H9 (cell line): Measurements from ENCODE around the gene ERP27. TPM values are rescaled to one million over a fixed set of nuclear protein-coding genes. Genes with fewer than 3 reads are reported as not detected.

Source experiments
- DNase-seq: peaks from one replicate; pipeline ENCODE4 v3.0.0-alpha.2; 2017
- H2AFZ ChIP-seq: one replicate; pipeline ENCODE4 v1.6.1; 2013; ENCODE audit warnings: mild to moderate bottlenecking, low read length, control low read depth, moderate library complexity
- H2AK5ac ChIP-seq: 2 replicates; pipeline ENCODE4 v1.6.1; 2013; ENCODE audit warnings: low read length, control low read depth, mixed read lengths; ENCODE audit not compliant: insufficient read length
- H2BK120ac ChIP-seq: one replicate; pipeline ENCODE4 v1.6.1; 2013; ENCODE audit warnings: low read depth, mild to moderate bottlenecking, low read length, control low read depth, inconsistent platforms; ENCODE audit not compliant: poor library complexity, severe bottlenecking
- H2BK12ac ChIP-seq: 2 replicates; pipeline ENCODE4 v1.6.1; 2013; ENCODE audit warnings: low read length, control low read depth, mixed read lengths, low read depth; ENCODE audit not compliant: insufficient read length
- H2BK15ac ChIP-seq: 2 replicates; pipeline ENCODE4 v1.6.1; 2013; ENCODE audit warnings: low read depth, low read length, control low read depth
- H2BK20ac ChIP-seq: one replicate; pipeline ENCODE4 v1.6.1; 2013; ENCODE audit warnings: low read depth, mild to moderate bottlenecking, low read length, control low read depth, inconsistent platforms; ENCODE audit not compliant: poor library complexity, severe bottlenecking
- H2BK5ac ChIP-seq: 2 replicates; pipeline ENCODE4 v1.6.1; 2013; ENCODE audit warnings: low read length, control low read depth, mixed read lengths; ENCODE audit not compliant: insufficient read length
- H3K14ac ChIP-seq: 2 replicates; pipeline ENCODE4 v1.6.1; 2013; ENCODE audit warnings: low read length, control low read depth; ENCODE audit not compliant: insufficient read depth
- H3K18ac ChIP-seq: 2 replicates; pipeline ENCODE4 v1.6.1; 2013; ENCODE audit warnings: low read depth, mild to moderate bottlenecking, mixed read lengths, low read length, control low read depth; ENCODE audit not compliant: insufficient read length
- H3K23ac ChIP-seq: 2 replicates; pipeline ENCODE4 v1.6.1; 2013; ENCODE audit warnings: low read length, control low read depth, mixed read lengths, low read depth; ENCODE audit not compliant: insufficient read length
- H3K23me2 ChIP-seq: 2 replicates; pipeline ENCODE4 v1.6.1; 2013; ENCODE audit warnings: low read depth, mild to moderate bottlenecking, mixed read lengths, low read length, control low read depth; ENCODE audit not compliant: insufficient read length, poor library complexity, severe bottlenecking
- H3K27ac ChIP-seq: 2 replicates; pipeline ENCODE4 v1.5.1; 2013; ENCODE audit warnings: low read length, control low read depth, mixed read lengths, low read depth; ENCODE audit not compliant: insufficient read length
- H3K27me3 ChIP-seq: 2 replicates; pipeline ENCODE4 v1.6.1; 2013; ENCODE audit warnings: low read length, control low read depth, inconsistent platforms; ENCODE audit not compliant: insufficient read depth
- H3K4ac ChIP-seq: 2 replicates; pipeline ENCODE4 v1.6.1; 2013; ENCODE audit warnings: low read depth, mild to moderate bottlenecking, control low read depth, inconsistent platforms, low read length, moderate library complexity
- H3K4me1 ChIP-seq: 2 replicates; pipeline ENCODE4 v1.6.1; 2013; ENCODE audit warnings: low read length, control low read depth, inconsistent platforms; ENCODE audit not compliant: insufficient read depth
- H3K4me2 ChIP-seq: 2 replicates; pipeline ENCODE4 v1.6.1; 2013; ENCODE audit warnings: low read length, control low read depth, mixed read lengths; ENCODE audit not compliant: insufficient read length, insufficient read depth
- H3K56ac ChIP-seq: 2 replicates; pipeline ENCODE4 v1.6.1; 2013; ENCODE audit warnings: low read depth, mild to moderate bottlenecking, mixed read lengths, low read length, control low read depth; ENCODE audit not compliant: insufficient read length
- H3K79me1 ChIP-seq: 2 replicates; pipeline ENCODE4 v1.6.1; 2013; ENCODE audit warnings: low read depth, mild to moderate bottlenecking, moderate library complexity, low read length, control low read depth, inconsistent platforms; ENCODE audit not compliant: insufficient read depth, poor library complexity, severe bottlenecking
- H3K79me2 ChIP-seq: 2 replicates; pipeline ENCODE4 v1.6.1; 2013; ENCODE audit warnings: low read length, control low read depth, inconsistent platforms; ENCODE audit not compliant: insufficient read depth
- H3K9ac ChIP-seq: 2 replicates; pipeline ENCODE4 v1.6.1; 2013; ENCODE audit warnings: low read length, control low read depth, mixed read lengths; ENCODE audit not compliant: insufficient read length; ENCODE audit errors: extremely low read depth
- H3K9me3 ChIP-seq: one replicate; pipeline ENCODE4 v1.6.1; 2013; ENCODE audit warnings: low read depth, low read length, inconsistent platforms; ENCODE audit not compliant: control insufficient read depth
- H3T11ph ChIP-seq: one replicate; pipeline ENCODE4 v1.6.1; 2013; ENCODE audit warnings: mild to moderate bottlenecking, low read length, control low read depth, inconsistent platforms
- H4K20me1 ChIP-seq: one replicate; pipeline ENCODE4 v1.6.1; 2013; ENCODE audit not compliant: control insufficient read depth, insufficient read length, insufficient read depth
- H4K5ac ChIP-seq: 2 replicates; pipeline ENCODE4 v1.6.1; 2013; ENCODE audit warnings: low read depth, mild to moderate bottlenecking, mixed read lengths, low read length, control low read depth; ENCODE audit not compliant: insufficient read length
- H4K8ac ChIP-seq: replicated peaks from 2 replicates; pipeline ENCODE4 v1.6.1; 2013; ENCODE audit warnings: low read length, control low read depth, mixed read lengths, low read depth; ENCODE audit not compliant: insufficient read length
- H4K91ac ChIP-seq: 2 replicates; pipeline ENCODE4 v1.6.1; 2013; ENCODE audit warnings: low read depth, mild to moderate bottlenecking, moderate library complexity, mixed read lengths, low read length, control low read depth; ENCODE audit not compliant: insufficient read length
- H3K27ac Mint-ChIP-seq, 3 experiments: 2 replicates in 2 of 3; 3 replicates in 1 of 3; pipeline ENCODE4 v1.8.0; 2020 to 2021; ENCODE audit warnings: mixed read lengths in 3 of 3, mild to moderate bottlenecking in 1 of 3, moderate library complexity in 1 of 3
- H3K27me3 Mint-ChIP-seq: 2 replicates; pipeline ENCODE4 v1.8.0; 2021; ENCODE audit warnings: low read depth, mild to moderate bottlenecking, moderate library complexity, mixed read lengths
- H3K36me3 Mint-ChIP-seq, 3 experiments: 2 replicates in 2 of 3; 3 replicates in 1 of 3; pipeline ENCODE4 v1.8.0; 2020 to 2021; ENCODE audit warnings: low read depth in 3 of 3, mixed read lengths in 3 of 3; ENCODE audit not compliant: insufficient read depth in 1 of 3
- H3K4me1 Mint-ChIP-seq, 2 experiments: 2 replicates each; pipeline ENCODE4 v1.8.0; 2020; ENCODE audit warnings: mixed read lengths in 2 of 2
- H3K4me3 Mint-ChIP-seq, 2 experiments: 2 replicates in 1 of 2; 3 replicates in 1 of 2; pipeline ENCODE4 v1.8.0; 2020 to 2021; ENCODE audit warnings: mild to moderate bottlenecking in 2 of 2, mixed read lengths in 2 of 2, moderate library complexity in 1 of 2
- H3K9me3 Mint-ChIP-seq, 2 experiments: 2 replicates in 1 of 2; 3 replicates in 1 of 2; pipeline ENCODE4 v1.8.0; 2020; ENCODE audit warnings: mild to moderate bottlenecking in 2 of 2, mixed read lengths in 2 of 2, moderate library complexity in 1 of 2
- WGBS: extraction: QIAGEN DNeasy Blood & Tissue Kit; methylation state at CpG from one replicate; pipeline ENCODE4 v1.1.7; 2013; ENCODE audit warnings: missing lambda C conversion rate, low lambda C conversion rate, mixed read lengths; ENCODE audit not compliant: insufficient read length; ENCODE audit errors: extremely low coverage; 5-methylcytosine and 5-hydroxymethylcytosine counted together
- total RNA-seq: library from RNA; stranded (reverse); gene quantifications from 2 replicates; pipeline ENCODE4 v1.2.1, GENCODE V29; 2021
- TF ChIP-seq, protein P1 (sequence below): fragments of 200-600 bp; sonication (generic); conservative IDR thresholded peaks from 3 replicates; pipeline ENCODE4 v1.8.0; 2021; ENCODE audit warnings: antibody characterized with exemption, mild to moderate bottlenecking

Gene ERP27
- total RNA-seq, 1 experiment from 2014 or later, result not detected

DNA sequence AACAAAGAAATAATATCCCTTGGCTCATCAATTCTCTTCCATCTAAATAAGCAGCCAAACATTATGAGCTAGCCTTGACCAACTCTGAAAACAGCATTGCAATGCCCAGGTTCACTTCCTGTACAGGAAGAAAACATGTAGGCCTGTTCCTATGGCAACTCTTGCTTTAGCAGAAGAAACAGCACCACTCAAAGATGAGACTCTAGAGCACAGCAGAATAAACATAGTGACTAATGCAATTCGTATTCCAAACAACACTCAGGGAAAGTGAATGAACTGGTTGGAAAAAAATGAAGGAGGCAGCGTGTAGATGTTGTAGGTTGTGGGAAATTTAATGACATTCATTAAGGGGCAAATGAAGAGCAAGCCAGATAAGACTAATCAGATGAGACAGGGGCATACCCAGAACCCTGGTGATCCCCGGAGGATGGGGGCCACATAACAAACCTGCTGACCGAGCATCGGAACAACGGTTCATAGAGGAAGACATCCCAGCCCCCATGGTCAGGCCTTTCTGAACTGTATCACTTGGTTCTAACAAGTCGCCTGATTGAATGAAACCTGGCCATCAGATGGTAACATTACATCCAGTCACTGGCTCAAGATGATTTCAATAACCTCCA, 14.1 kb upstream of the ERP27 start:
- Histone ChIP-seq H2BK120ac (no peak overlapping the region), H4K5ac (no peak overlapping the region), H3K18ac (no peak overlapping the region), H2AFZ (no peak overlapping the region), H3K4ac (no peak overlapping the region), H3K56ac (no peak overlapping the region), H4K8ac (no peak overlapping the region), H3K14ac (no peak overlapping the region), H4K91ac (no peak overlapping the region), H3K9ac (no peak overlapping the region), H2BK5ac (no peak overlapping the region), H3K9me3 (no peaks in the 10 kb centered on the region), H3K27me3 (no peaks in the 10 kb centered on the region), H4K20me1 (no peaks in the 10 kb centered on the region), H2BK15ac (no peak overlapping the region), H3K23me2 (no peaks in the 10 kb centered on the region), H3K4me1 (peaks cover 12% of the 10 kb centered on the region; the same call in 1 of the 2 replicates), H3K79me1 (no peaks in the 10 kb centered on the region), H3T11ph (no peak overlapping the region), H3K79me2 (no peaks in the 10 kb centered on the region), H3K27ac (no peak overlapping the region), H3K4me2 (no peak overlapping the region), H2BK12ac (no peak overlapping the region), H2BK20ac (no peak overlapping the region), H2AK5ac (no peak overlapping the region), H3K23ac (no peak overlapping the region)
- H3K36me3 Mint-ChIP-seq, result no peaks in the 10 kb centered on the region
- H3K4me3 Mint-ChIP-seq, result no peak overlapping the region
- no peak overlapping the region for H3K27ac Mint-ChIP-seq
- WGBS, result no CpG with 5 or more reads among the region's 7 CpGs
- H3K27me3 Mint-ChIP-seq, result no peaks in the 10 kb centered on the region; the same call in 1 of the 2 replicates
- no peaks in the 10 kb centered on the region for H3K9me3 Mint-ChIP-seq
- DNase-seq, result no peak
- TF ChIP-seq, protein P1, sequence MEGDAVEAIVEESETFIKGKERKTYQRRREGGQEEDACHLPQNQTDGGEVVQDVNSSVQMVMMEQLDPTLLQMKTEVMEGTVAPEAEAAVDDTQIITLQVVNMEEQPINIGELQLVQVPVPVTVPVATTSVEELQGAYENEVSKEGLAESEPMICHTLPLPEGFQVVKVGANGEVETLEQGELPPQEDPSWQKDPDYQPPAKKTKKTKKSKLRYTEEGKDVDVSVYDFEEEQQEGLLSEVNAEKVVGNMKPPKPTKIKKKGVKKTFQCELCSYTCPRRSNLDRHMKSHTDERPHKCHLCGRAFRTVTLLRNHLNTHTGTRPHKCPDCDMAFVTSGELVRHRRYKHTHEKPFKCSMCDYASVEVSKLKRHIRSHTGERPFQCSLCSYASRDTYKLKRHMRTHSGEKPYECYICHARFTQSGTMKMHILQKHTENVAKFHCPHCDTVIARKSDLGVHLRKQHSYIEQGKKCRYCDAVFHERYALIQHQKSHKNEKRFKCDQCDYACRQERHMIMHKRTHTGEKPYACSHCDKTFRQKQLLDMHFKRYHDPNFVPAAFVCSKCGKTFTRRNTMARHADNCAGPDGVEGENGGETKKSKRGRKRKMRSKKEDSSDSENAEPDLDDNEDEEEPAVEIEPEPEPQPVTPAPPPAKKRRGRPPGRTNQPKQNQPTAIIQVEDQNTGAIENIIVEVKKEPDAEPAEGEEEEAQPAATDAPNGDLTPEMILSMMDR, result no peak
- peaks cover 9 to 11% of the 10 kb centered on the region in 2 experiments for H3K4me1 Mint-ChIP-seq
